Inflammatory macrophage (primary cell): ENCODE measurements around the gene MDH2.
"Not testable (repeated sequence)": the region's sequence is repeated elsewhere in the genome, so short reads cannot be mapped to it uniquely, and the experiment has no call there.

Source experiments
- DNase-seq, 2 donors: peaks; one replicate each; pipeline ENCODE4 v3.0.0-alpha.2; 2020 to 2022

The MDH2 gene

DNA sequence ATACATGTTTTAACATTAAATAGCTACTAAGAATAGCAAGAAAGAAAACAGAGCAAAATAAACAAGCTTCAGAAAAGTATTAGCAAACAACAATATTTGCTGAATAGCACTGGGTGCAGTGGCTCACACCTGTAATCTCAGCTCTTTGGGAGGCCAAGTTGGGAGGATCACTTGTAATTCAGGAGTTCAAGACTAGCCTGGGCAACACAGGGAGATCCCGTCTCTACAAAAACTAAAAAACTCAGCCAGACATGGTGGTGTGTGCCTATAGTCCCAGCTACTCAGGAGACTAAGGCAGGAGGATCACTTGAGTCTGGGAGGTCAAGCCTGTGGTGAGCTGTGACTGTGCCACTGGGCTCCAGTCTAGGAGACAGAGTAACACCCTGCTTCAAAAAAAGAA lies 66.8 kb downstream of the MDH2 start:
- not testable (repeated sequence) for DNase-seq
